SU-DHL-6 (cell line): ENCODE results near the gene DSTN.

Experiments
- H2AFZ ChIP-seq: fragments of 200-600 bp; sonication (generic); 2 replicates; pipeline ENCODE4 v1.6.1; 2014; ENCODE audit warnings: low read depth, mild to moderate bottlenecking, moderate library complexity, mixed read lengths, antibody characterized with exemption, low read length; ENCODE audit not compliant: severe bottlenecking
- H3F3A ChIP-seq: fragments of 200-600 bp; shearing (Covaris generic); 2 replicates; pipeline ENCODE4 v1.6.0; 2016; ENCODE audit warnings: antibody characterized with exemption, mild to moderate bottlenecking; ENCODE audit not compliant: insufficient read depth
- H3K27ac ChIP-seq: fragments of 200-600 bp; sonication (generic); 2 replicates; pipeline ENCODE4 v1.5.1; 2016; ENCODE audit warnings: low read depth, mild to moderate bottlenecking, low read length, moderate library complexity, mixed read lengths
- H3K27me3 ChIP-seq: fragments of 200-600 bp; sonication (generic), shearing (Covaris generic); 2 replicates; pipeline ENCODE4 v1.6.0; 2014; ENCODE audit warnings: mild to moderate bottlenecking, low read length
- H3K36me3 ChIP-seq: fragments of 200-600 bp; sonication (generic); 2 replicates; pipeline ENCODE4 v1.6.1; 2014; ENCODE audit warnings: mild to moderate bottlenecking, low read length, mixed read lengths
- H3K4me2 ChIP-seq: fragments of 300-600, 200-600 bp; shearing (Covaris generic), sonication (generic); 2 replicates; pipeline ENCODE4 v1.6.0; 2014; ENCODE audit warnings: low read length, low read depth, mild to moderate bottlenecking; ENCODE audit not compliant: poor library complexity, severe bottlenecking
- H3K4me3 ChIP-seq: fragments of 200-600 bp; sonication (generic); 2 replicates; pipeline ENCODE4 v1.5.1; 2014; ENCODE audit warnings: antibody characterized with exemption, low read length, mild to moderate bottlenecking, mixed read lengths; ENCODE audit not compliant: insufficient read depth, poor library complexity, severe bottlenecking
- H3K79me2 ChIP-seq: fragments of 200-600 bp; sonication (generic); 2 replicates; pipeline ENCODE4 v1.6.1; 2014; ENCODE audit warnings: mild to moderate bottlenecking, low read length, moderate library complexity; ENCODE audit not compliant: insufficient read depth
- H3K9ac ChIP-seq: fragments of 200-600 bp; sonication (generic); 2 replicates; pipeline ENCODE4 v1.7.0; 2014; ENCODE audit warnings: mild to moderate bottlenecking, low read length
- H3K9me2 ChIP-seq: fragments of 200-600 bp; sonication (generic); replicated peaks from 2 replicates; pipeline ENCODE4 v1.6.1; 2014; ENCODE audit warnings: low read length; ENCODE audit not compliant: insufficient read depth
- H3K9me3 ChIP-seq: fragments of 200-600 bp; sonication (generic); 2 replicates; pipeline ENCODE4 v1.6.1; 2014; ENCODE audit warnings: low read length, mixed read lengths; ENCODE audit not compliant: insufficient read depth
- H4K20me1 ChIP-seq: fragments of 200-600 bp; sonication (generic); 2 replicates; pipeline ENCODE4 v1.6.1; 2014; ENCODE audit warnings: low read depth, mild to moderate bottlenecking, antibody characterized with exemption, low read length, moderate library complexity, mixed read lengths
- CTCF ChIP-seq: fragments of 200-600 bp; sonication (generic); IDR thresholded peaks from one replicate; pipeline ENCODE4 v1.5.1; 2017; ENCODE audit warnings: antibody characterized with exemption, mild to moderate bottlenecking, low read length, moderate library complexity; ENCODE audit not compliant: insufficient read depth, poor library complexity, severe bottlenecking
- EZH2phosphoT487 ChIP-seq: fragments of 200-600 bp; sonication (generic), shearing (Covaris generic); conservative IDR thresholded peaks from 2 replicates; pipeline ENCODE4 v1.6.1; 2018; ENCODE audit warnings: mild to moderate bottlenecking, antibody characterized with exemption, low read length, moderate library complexity, mixed read lengths

The DSTN gene

DNA sequence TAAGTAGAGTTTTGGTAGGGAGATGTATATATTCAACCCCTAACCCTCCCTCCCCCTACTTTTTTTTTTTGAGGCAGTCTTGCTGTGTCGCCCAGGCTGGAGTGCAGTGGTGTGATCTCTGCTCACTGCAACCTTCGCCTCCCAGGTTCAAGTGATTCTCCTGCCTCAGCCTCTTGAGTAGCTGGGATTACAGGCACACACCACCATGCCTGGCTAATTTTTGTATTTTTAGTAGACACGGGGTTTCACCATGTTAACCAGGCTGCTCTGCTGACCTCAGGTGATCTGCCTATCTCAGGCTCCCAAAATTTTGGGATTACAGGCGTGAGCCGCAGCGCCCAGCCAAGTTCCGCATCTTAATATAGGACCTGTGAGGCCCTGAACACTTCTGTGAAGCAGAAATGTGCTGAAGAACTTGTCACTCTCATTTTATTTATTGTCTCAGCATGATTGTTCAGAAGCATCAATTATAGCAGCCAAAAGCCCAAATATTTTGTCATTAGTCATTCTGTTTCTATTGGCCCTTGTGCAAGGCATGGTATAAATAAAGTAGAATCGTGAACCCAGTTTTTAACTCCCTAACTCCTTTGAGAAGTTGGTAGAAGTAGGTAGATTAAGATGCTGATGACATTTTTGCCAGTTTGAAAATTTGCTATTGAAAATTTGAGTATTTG is 19.4 kb downstream of the DSTN start:
- Histone ChIP-seq H2AFZ (no peak overlapping the region), H3K9me2 (no peaks in the 10 kb centered on the region), H3K36me3 (no peaks in the 10 kb centered on the region), H3K9me3 (no peaks in the 10 kb centered on the region), H3K79me2 (no peaks in the 10 kb centered on the region), H3K4me2 (no peak overlapping the region), H3K27me3 (no peaks in the 10 kb centered on the region), H3K27ac (no peak overlapping the region), H3K9ac (no peak overlapping the region), H4K20me1 (no peaks in the 10 kb centered on the region), H3F3A (no peaks in the 10 kb centered on the region), H3K4me3 (no peak overlapping the region)
- TF ChIP-seq EZH2phosphoT487 (no peak), CTCF (no peak)

GRCh38 chr20:17590245-17590644 is 20.4 kb downstream of the DSTN start:
- no peak overlapping the region for H3K9ac ChIP-seq
- H3K27ac ChIP-seq: no peak overlapping the region
- no peaks in the 10 kb centered on the region for H3K27me3 ChIP-seq
- H4K20me1 ChIP-seq: no peaks in the 10 kb centered on the region
- H3K4me3 ChIP-seq: no peak overlapping the region
- no peaks in the 10 kb centered on the region for H3K9me3 ChIP-seq
- no peaks in the 10 kb centered on the region for H3F3A ChIP-seq
- no peaks in the 10 kb centered on the region for H3K36me3 ChIP-seq
- no peak overlapping the region for H3K4me2 ChIP-seq
- H3K9me2 ChIP-seq: no peaks in the 10 kb centered on the region
- H3K79me2 ChIP-seq: no peaks in the 10 kb centered on the region
- TF ChIP-seq EZH2phosphoT487 (no peak), CTCF (no peak)
- H2AFZ ChIP-seq: no peak overlapping the region

- Histone ChIP-seq H3K36me3 (no peaks in the 10 kb centered on the region), H2AFZ (no peak overlapping the region), H3K4me2 (no peak overlapping the region), H3K9me2 (no peaks in the 10 kb centered on the region), H3F3A (no peaks in the 10 kb centered on the region), H3K27me3 (no peaks in the 10 kb centered on the region), H3K9ac (no peak overlapping the region), H3K27ac (no peak overlapping the region), H4K20me1 (no peaks in the 10 kb centered on the region), H3K4me3 (no peak overlapping the region), H3K79me2 (no peaks in the 10 kb centered on the region), H3K9me3 (no peaks in the 10 kb centered on the region)
- no peak for TF ChIP-seq EZH2phosphoT487
- no peak for TF ChIP-seq CTCF
Observed at GRCh38 chr20:17593902-17594301, 24.0 kb downstream of the DSTN start.
